ENCODE results near the gene ZDHHC22. TPM values are rescaled to one million over a fixed set of nuclear protein-coding genes. Genes with fewer than 3 reads are reported as not detected.

ZDHHC22 gene
- polyA plus RNA-seq, 3 donors, result 0.35 to 0.46 (median 0.41) TPM

DNA sequence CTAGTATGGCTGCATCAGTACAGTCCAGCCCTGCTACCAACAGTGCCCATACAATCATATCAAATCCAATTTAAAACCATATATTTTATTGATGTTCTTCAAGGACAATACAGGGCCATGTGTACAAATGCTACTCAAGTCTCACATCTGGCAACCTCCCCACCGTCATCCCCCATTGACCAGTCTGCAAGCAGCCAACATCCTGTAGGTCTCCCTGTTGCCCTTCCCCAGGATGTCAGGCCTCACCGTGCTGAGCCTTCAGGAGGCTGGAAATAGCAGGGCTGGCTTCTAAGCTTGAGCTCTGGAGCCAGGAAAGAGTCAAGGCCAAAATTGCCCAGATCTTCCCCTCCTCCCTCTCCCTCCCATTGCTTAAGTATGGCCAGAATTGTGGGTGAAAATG lies 10.4 kb downstream of the ZDHHC22 start:
- no peak for DNase-seq (ENCODE audit: low read depth in 3 of 3, low spot score in 2 of 3)

DNA sequence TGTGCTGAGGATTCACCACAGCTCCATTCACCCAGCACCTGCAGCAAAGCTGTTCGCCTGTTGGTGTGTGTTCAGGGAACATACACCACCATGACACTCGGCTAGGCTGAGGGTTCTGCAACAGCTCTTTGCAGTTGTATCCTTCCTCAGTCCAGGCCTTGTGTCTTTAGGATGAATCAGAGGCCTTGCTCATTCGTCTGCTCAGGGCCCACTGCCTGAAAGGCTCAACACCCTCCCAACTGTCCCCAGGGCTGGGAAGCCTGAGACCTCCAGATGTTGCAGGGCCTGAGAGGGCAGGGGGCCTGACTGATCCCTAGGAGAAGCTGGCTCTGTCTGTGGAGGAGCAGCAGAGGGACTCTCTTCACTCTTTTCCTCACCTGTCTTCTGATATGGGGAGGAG lies 11.2 kb downstream of the ZDHHC22 start:
- no peak for DNase-seq (ENCODE audit: low read depth in 3 of 3, low spot score in 2 of 3)

DNA sequence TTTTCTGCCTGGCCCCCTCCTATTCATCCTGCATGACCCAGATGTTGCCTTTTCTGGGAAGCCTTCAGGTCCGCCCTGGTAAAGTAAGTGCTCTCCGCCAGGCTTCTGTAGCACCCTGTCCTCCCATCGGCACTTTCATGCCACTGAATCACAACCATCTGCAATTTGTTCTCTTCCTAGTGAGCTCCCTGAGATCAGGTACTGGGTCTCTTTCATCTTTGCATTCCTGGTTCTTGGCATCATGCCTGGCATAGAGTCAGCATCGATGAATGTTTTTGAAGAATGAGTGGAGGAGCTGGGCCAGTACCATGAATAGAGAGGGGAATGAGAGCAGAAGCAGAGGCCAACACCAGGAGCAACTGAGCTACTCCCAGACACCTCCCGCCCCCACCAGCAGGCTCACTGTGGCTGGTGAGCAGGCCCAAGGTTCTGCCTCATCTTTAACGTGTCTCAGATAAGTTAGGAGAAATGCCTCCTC lies 13.1 kb downstream of the ZDHHC22 start:
- no peak for DNase-seq (ENCODE audit: low read depth in 3 of 3, low spot score in 2 of 3)

DNA sequence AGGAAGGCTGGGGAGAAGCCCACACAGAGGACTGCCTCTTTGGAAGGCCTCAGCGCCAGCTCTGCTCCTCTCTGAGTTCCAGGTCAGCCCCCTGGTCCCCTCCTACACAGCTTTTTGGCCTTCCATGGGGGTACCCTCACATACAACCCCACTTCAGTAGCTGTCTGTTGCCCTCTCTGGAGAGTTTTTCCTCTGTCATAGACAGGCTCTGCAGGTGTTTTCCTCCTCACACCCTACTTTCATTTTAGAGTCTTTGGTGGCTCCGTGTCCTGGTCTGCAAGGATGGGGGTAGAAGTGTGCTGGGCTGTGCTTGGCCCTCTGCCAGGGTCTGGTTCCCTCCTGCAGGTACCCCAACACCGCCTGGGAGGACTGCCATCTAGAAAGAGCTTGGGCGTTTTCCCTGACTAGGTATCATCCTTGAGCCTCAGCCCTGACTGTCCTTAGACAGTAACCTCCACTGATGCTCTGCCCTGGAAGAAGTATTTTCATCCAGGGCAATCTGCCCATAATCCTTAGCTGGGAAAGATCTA lies 15.1 kb downstream of the ZDHHC22 start:
- no peak for DNase-seq (ENCODE audit: low read depth in 3 of 3, low spot score in 2 of 3)

DNA sequence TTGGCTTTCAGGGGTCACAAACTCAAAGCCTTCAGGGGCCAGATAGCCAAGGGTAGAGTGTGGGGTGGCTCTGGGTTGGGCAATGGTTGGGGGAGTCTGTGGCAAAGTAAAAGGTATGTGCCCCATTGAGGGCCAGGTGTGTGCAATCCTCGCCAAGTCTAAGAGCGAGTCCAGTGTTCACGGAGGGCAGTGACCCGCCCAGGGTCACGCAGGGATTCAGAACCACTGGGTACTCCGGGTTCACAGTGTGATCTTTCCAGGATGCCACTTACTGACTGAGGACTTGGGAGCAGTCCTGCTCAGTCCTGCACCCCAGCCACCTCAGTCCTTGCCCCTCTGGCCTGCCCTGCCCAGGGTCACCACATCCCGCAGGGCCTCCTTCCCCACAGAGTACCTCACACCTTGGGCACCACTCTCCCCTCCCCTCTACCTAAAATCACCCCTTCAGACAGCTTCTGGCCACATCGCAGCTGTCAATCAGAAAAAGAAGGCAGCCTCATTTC lies 15.7 kb downstream of the ZDHHC22 start:
- no peak for DNase-seq (ENCODE audit: low read depth in 3 of 3, low spot score in 2 of 3)

DNA sequence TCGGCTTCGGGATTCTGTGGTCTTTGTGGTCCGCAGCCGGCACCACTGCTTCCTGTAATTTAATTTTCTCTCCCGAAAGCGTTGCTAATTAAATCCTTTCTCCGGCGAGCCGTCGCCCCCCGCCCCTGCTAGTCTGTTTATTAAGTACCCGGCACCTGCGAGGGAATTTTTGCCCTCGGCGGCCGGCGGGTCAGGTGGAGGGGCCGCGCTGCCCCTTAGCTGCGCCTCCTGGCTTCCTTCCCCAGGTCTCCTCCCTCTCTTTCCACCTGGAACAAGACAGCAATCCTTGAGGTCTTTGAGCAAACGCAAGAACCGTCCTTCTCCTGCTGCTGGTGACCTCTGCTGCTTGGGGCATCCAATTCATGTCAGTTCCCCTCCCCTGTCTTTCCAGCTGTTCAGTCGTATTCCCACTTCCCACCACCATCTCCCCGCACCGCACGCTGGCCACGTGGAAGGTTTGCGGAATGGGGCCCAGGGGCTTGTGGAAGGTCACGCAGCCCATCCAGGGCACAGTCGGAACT lies 16.2 kb downstream of the ZDHHC22 start:
- DNase-seq (ENCODE audit: low read depth in 3 of 3, low spot score in 2 of 3), result no peak

DNA sequence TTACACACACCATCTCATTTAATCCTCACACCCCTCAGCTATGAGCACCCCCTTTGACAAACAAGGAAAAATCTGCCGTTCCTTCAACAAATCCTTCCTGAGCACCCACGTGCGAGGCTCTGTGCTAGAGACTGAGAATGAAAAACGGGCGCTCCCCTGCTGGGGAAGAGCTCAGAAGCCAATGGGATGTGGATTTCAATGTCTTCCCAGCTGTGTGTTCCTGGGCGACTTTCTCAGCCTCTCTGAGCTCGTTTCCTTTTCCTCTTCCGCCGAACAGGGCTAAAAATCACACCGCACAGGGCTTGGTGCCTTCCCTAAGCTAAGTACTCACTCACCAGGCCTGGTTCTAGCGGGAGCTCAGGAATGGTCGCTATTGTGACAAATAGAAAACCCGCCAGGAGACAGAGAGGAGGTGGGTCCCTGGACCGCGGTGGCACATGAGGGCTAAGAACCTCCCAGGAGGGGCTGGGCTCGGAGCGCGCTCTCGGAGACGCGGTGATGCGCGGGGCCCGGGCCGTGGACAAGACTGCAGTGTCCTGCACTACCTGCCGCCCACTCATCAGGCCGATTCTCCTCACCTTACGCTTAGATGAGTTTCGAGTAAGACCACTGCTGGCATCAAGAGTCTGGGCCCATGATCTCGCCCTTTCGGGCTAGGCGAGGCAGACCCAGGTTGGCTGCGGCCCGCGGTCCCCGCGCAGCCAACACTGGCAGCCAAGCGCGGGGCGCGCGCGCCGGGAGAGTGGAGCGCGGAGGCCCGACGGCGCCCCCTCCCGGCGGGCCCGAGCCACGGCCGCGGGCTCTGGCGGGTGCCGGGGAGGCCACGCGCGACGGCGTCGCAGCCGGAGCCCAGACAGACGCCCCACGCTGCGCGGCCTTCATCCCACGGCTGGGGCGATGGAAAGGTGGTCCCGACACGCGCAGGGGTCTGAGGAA lies 17.0 kb downstream of the ZDHHC22 start:
- DNase-seq (ENCODE audit: low read depth in 3 of 3, low spot score in 2 of 3), result no peak

DNA sequence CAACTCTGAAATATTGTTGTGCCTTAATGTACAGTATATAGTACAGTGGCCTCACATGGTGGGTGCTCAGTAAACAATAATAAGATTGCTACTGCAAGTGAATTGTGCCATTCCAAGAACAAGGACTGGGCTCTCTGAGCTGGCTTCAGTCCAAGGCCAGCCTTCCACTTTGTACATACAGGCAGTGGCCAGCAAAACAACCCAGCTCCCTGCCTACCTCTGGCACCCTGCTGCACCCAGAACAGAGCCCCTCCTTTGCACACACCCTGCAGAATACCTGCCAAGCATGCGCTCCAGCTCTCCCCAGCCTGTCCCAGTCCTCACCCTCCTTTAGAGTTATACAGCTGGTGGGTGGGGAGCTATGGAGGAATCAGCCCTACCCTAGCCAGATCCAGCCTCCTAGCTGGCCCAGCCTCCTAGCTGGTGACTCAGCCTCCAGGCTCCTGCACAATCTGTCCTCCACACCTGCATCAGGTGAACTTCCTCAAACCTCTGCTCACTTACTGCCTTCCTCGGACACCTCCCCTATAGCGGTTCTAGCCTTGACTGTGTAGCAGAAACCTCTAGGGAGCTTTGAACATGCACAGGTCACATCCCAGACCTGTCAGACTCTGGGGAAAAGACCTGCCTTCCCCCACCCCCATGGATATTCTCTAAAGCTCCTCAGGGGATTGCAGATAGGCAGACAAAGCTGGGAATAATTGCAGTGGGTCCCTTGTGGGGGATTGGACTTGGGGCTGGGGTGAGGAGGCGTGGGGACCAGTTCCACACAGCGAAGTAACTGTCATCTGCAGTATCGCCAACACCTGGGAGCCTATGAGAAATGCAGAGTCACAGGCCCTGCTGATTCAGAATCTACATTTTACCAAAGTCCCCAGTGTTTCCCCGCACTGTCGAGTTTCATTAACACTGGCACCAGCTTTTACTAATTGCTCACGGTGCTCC lies 17.9 kb downstream of the ZDHHC22 start:
- no peak for DNase-seq (ENCODE audit: low read depth in 3 of 3, low spot score in 2 of 3)

DNA sequence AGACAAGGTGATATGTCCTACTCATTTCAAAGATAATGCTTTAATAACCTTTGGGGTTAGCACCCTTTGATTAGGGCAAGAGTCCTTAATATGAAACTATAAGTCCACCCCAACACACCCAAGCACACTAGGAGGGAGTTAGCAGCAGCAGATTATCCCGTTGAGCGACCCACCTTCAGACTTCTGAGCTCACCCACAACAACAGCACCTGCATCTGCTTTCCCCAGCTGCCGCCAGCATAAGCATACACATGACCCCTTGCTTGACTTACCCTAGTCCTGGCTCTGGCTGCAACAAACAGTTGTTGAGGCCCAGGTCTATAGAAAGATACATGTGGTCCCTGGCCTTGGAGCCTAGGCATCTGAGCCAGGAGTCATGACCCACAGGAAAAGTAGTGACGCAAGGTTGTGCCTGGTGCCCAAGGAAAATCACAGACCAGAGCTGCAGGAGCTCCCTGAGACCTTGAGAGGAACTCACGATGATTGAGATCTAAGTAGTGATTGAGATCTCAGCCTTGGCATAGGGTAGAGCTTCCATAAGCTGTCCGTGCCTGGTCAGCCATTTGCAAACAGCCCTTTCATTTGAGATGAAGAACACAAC lies 19.0 kb downstream of the ZDHHC22 start:
- DNase-seq (ENCODE audit: low read depth in 3 of 3, low spot score in 2 of 3), result no peak

DNA sequence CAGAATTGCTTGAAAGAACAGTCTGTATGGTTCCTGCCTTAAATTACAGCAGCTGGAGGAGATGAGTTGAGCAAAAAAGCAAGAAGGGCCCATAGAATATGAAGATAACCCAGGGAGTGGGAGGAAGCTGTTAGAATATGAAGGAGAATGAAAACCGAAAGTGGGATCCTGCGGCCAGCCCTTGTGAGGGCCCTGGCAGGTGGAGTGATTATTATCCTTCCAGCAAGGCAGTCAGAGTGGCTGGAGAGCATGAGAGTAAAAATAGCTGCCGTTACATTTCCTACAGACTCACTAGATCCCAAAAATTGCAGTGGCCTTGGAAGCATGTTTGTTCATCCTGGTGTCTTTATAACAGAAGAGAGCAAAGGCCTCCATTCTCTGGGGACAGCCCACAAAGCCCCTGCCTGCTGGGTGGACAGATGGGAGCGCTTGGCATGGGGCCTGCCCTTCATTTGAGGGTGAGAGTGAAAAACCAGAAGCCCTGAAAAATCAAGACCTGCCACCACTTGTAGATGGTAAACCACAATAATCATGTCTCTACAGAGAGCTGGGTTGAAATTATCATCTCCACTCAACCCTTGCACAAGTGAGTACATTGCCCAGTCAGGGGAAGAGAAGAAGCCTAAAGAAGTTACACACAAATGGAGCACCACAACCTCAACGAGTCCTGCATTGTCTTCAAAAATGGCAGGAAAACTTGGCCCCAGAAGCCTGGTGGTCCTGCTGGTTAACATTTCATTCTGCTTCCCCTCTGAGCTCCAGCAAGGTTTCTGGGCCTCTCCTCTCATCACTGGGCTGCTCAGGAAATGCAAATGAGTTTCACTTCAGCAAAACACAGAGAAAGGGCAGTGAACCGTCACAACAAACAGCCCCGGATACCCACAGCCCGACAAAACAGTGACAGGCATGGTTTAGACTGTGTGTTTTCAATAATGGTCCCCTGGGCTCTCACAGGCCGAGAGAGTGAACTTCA lies 20.5 kb downstream of the ZDHHC22 start:
- no peak for DNase-seq (ENCODE audit: low read depth in 3 of 3, low spot score in 2 of 3)

DNA sequence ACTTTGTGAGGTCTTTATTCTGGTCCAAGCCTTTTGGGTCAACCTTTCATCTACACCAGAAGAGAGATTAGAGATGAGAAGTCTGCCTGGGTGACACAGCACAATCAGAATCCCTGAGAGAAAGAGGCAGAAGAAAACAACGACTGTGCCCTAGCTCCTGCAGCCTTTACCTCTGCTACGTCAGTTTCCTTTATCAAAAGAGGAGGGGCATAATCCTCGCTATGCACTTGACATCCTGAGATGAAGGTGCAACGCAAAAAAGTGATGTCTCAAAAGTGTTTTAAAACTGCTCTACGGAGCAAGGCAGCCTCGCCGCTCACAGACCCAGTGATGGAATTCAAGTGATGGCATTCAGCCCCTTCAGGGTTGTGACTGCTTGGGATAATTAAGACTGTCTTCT lies 21.7 kb downstream of the ZDHHC22 start:
- no peak for DNase-seq (ENCODE audit: low read depth in 3 of 3, low spot score in 2 of 3)

DNA sequence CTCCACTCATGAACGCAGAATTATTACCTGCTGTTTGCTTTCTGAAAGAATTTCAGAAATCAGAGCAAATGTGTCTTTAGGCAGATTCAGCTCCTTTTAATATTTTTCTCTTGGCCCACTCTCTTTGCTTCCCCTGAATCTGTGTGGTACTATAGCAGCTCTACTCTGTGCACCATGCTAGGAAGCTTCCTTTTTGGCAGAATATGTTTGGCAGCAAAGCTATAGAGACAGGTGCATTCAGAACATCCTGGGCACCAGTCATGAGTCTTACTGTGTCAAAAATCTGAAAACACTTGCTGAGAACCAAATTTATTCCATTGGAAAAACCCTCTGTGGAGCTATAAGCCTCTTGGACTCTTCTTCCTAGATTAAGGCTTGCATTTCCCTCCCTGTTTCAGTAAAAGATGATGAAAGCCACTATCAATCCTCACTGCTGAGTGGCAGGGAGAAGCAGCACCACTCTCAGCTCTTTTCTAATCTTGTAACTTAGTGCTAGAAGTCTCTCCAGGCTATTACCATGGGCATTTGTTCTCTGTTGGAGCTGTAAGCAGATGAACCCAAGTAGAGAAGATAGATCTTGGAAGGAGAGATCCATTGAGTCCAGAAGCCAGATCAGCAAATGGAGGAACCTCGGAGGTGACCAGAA lies 25.3 kb downstream of the ZDHHC22 start:
- no peak for DNase-seq (ENCODE audit: low read depth in 3 of 3, low spot score in 2 of 3)

DNA sequence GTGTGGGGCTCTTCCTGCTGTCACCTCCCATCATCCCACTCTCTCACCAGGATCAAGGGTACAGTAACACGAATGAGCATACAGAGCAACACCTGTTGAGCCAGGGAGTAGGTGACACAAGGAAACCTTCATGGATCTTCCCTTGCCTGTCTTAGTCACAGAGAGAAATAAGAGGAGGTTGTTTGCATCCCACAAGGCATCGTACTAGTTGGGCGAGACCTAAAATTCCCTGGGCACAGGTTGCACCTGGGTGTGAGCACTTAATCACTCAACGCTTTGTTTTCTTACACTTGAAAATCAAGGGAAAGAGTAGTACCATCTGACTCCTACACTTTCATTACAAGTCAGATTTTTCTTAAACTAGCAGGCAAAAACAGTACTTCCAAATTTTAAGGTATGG lies 27.0 kb downstream of the ZDHHC22 start:
- DNase-seq (ENCODE audit: low read depth in 3 of 3, low spot score in 2 of 3), result no peak

DNA sequence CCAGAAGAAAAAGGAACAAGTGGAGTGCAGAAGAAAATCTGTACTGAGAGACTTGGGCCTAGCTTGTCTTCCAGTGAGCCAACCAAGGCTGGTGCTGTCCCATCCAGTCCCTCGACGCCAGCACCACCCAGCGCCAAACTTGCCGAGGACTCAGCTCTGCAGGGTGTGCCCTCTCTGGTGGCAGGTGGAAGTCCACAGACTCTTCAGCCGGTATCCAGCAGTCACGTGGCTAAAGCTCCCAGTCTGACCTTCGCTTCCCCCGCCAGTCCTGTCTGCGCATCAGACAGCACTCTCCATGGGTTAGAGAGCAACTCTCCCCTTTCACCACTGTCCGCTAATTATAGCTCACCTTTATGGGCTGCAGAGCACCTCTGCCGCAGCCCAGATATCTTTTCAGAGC lies 27.9 kb downstream of the ZDHHC22 start:
- no peak for DNase-seq (ENCODE audit: low read depth in 3 of 3, low spot score in 2 of 3)

DNA sequence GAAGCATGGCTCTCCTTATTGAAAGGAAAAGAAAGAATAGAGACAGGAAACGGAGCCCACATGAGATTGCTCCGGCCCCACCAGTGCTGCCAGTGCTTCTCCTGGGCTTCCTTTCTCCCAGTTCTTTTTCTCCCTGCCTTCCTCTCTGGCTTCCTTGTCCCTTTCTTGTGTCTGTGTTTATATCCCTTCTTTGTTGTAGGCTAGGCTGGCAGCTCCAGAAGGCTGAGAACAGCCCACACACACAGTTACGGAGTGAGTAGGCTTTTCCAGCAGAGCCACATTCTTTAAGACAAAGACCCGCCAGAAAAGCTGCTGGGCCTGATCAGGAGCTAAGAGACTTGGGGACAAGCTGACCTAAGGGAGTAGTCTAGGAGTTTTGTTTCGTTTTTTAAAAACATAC lies 30.6 kb downstream of the ZDHHC22 start:
- no peak for DNase-seq (ENCODE audit: low read depth in 3 of 3, low spot score in 2 of 3)

DNA sequence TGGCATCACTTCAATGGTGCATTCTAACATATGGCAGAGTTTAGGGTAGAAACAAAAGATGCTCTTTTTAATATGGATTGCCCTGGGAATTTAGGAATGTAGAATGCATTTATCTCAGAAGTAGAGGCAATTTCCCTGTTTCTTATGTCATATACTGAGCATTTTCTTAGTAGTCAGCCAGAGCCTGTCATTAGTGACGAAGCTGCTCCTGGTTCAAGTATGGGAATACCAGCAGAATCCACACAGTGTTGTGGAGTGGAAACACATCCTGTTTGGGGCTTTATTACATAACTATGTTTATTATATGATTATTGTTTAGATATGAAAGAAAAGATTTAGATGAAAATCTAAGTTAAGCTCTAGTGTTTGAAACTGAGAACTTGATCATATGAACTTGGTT lies 31.3 kb downstream of the ZDHHC22 start:
- DNase-seq (ENCODE audit: low read depth in 3 of 3, low spot score in 2 of 3), result no peak

DNA sequence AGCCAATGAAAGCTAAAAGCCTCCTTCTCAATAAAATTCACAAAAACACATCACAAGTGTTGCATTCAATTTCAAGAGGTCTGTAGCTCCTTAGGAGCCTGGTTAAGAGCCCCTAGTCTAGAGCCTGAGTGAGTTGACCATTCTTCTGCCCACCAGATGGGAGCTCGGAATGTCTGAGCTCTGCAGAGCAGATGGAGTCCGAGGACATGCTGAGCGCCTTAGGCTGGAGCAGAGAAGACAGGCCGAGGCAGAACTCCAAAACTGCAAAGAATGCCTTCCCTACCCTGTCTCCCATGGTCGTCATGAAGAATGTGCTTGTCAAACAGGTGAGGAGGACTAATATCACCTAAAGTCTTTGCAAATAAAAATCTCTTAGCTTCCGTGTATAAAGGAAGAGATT lies 31.9 kb downstream of the ZDHHC22 start:
- DNase-seq (ENCODE audit: low read depth in 3 of 3, low spot score in 2 of 3), result no peak

DNA sequence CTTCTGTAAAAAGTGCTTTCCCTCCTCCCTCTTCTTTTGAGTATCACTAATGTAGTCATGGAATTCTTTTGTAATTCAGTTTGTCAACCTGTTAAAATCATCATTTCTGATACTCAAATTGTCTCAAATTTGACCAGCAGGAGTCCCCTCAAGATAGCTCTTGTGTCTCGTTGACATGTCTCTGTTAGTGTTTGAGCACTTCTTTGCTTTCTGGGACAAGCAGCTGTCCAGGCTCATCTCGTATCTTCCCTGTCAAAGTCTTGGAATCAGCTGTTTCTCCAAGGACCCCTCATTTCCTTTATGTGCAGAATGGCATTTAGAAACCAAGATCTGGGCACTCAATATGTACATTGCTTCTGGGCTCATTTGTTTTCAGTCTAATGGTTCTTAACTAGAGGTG lies 32.8 kb downstream of the ZDHHC22 start:
- no peak for DNase-seq (ENCODE audit: low read depth in 3 of 3, low spot score in 2 of 3)

DNA sequence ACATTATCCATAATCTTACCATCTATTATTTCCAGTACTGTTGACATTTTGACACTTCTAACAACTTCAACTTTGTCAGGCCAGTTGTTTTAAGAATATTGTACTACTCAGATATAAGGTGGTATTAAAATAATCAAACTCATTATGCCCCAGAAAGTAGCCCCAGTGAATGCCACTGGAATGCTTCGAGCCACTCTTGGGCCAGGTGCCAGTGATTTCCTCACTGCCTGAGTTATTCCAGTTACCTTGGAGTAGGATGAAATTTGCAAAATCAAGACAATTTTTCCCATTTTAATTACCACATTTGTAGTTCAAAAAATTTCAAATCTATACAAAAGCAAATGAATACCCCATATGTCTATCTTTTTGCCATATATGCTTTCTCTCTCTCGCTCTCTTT lies 34.4 kb downstream of the ZDHHC22 start:
- DNase-seq (ENCODE audit: low read depth in 3 of 3, low spot score in 2 of 3), result no peak
